Karpas-422 (cell line): ENCODE data around the gene SLC18A3. TPM values are rescaled to one million over a fixed set of nuclear protein-coding genes. Genes with fewer than 3 reads are reported as not detected.

ENCODE experiments used
- DNase-seq: peaks from one replicate; pipeline ENCODE4 v3.0.0-alpha.2; 2015
- H2AFZ ChIP-seq: fragments of 200-600 bp; sonication (generic); 2 replicates; pipeline ENCODE4 v1.6.1; 2014; ENCODE audit warnings: antibody characterized with exemption, low read length, mixed read lengths
- H3K27ac ChIP-seq: fragments of 200-600 bp; sonication (generic); 2 replicates; pipeline ENCODE4 v1.5.1; 2014; ENCODE audit warnings: mild to moderate bottlenecking, low read length, moderate library complexity
- H3K27me3 ChIP-seq: fragments of 200-600 bp; sonication (generic); 2 replicates; pipeline ENCODE4 v1.6.1; 2014; ENCODE audit warnings: low read length, mixed read lengths
- H3K36me3 ChIP-seq: fragments of 200-600 bp; sonication (generic); 2 replicates; pipeline ENCODE4 v1.6.1; 2014; ENCODE audit warnings: low read length, mixed read lengths; ENCODE audit not compliant: insufficient read depth
- H3K4me1 ChIP-seq: fragments of 200-600 bp; sonication (generic); 2 replicates; pipeline ENCODE4 v1.6.1; 2014; ENCODE audit warnings: mild to moderate bottlenecking, low read length, mixed read lengths
- H3K4me2 ChIP-seq: fragments of 200-600 bp; sonication (generic); 2 replicates; pipeline ENCODE4 v1.6.1; 2014; ENCODE audit warnings: low read length, low read depth, mild to moderate bottlenecking; ENCODE audit not compliant: poor library complexity, severe bottlenecking
- H3K4me3 ChIP-seq: fragments of 200-600 bp; sonication (generic); 2 replicates; pipeline ENCODE4 v1.5.1; 2014; ENCODE audit warnings: mild to moderate bottlenecking, antibody characterized with exemption, low read length, mixed read lengths
- H3K79me2 ChIP-seq: fragments of 200-600 bp; sonication (generic); 2 replicates; pipeline ENCODE4 v1.6.1; 2014; ENCODE audit warnings: mild to moderate bottlenecking, low read length, mixed read lengths
- H3K9ac ChIP-seq: fragments of 200-600 bp; sonication (generic); 2 replicates; pipeline ENCODE4 v1.6.0; 2014; ENCODE audit warnings: low read length
- H3K9me2 ChIP-seq: fragments of 200-600 bp; sonication (generic), shearing (Covaris generic); replicated peaks from 2 replicates; pipeline ENCODE4 v1.6.0; 2014; ENCODE audit warnings: mild to moderate bottlenecking, low read length, moderate library complexity; ENCODE audit not compliant: insufficient read depth
- H3K9me3 ChIP-seq: fragments of 300-700, 200-600 bp; sonication (generic); 2 replicates; pipeline ENCODE4 v1.6.1; 2014; ENCODE audit warnings: low read length, mixed read lengths
- H4K20me1 ChIP-seq: fragments of 200-600 bp; sonication (generic); 2 replicates; pipeline ENCODE4 v1.6.1; 2014; ENCODE audit warnings: mild to moderate bottlenecking, antibody characterized with exemption, low read length, low read depth; ENCODE audit not compliant: insufficient read depth
- total RNA-seq: library from RNA; depleted of rRNA; stranded (reverse); fragments of >200 nt; shearing (Covaris generic); gene quantifications from 2 replicates; pipeline ENCODE4 v1.2.3, GENCODE V29; 2014; ENCODE audit warnings: low replicate concordance

Gene SLC18A3
- total RNA-seq, 1 experiment from 2014 or later: not detected

- no peaks in the 10 kb centered on the region for H3K9me2 ChIP-seq
- no peaks in the 10 kb centered on the region for H3K36me3 ChIP-seq
- H3K27me3 ChIP-seq: no peaks in the 10 kb centered on the region
- H3K9ac ChIP-seq: no peak overlapping the region
- no peak overlapping the region for H3K4me2 ChIP-seq
- no peaks in the 10 kb centered on the region for H4K20me1 ChIP-seq
- no peak overlapping the region for H2AFZ ChIP-seq
- DNase-seq: no peak
- H3K4me3 ChIP-seq: no peak overlapping the region
- H3K9me3 ChIP-seq: no peaks in the 10 kb centered on the region
- no peaks in the 10 kb centered on the region for H3K79me2 ChIP-seq
- H3K27ac ChIP-seq: no peak overlapping the region
- peaks cover 18% of the 10 kb centered on the region for H3K4me1 ChIP-seq
Measured at GRCh38 chr10:49645871-49646870, 36.1 kb downstream of the SLC18A3 start.

- no peaks in the 10 kb centered on the region for H3K9me2 ChIP-seq
- H3K36me3 ChIP-seq: no peaks in the 10 kb centered on the region
- H3K4me2 ChIP-seq: no peak overlapping the region
- DNase-seq: no peak
- H3K27ac ChIP-seq: no peak overlapping the region
- H3K4me1 ChIP-seq: peaks cover 18% of the 10 kb centered on the region
- no peak overlapping the region for H3K9ac ChIP-seq
- H3K9me3 ChIP-seq: no peaks in the 10 kb centered on the region
- H3K27me3 ChIP-seq: no peaks in the 10 kb centered on the region
- H2AFZ ChIP-seq: no peak overlapping the region
- no peak overlapping the region for H3K4me3 ChIP-seq
- H3K79me2 ChIP-seq: no peaks in the 10 kb centered on the region
- H4K20me1 ChIP-seq: no peaks in the 10 kb centered on the region
Measured at GRCh38 chr10:49647554-49647953, 37.4 kb downstream of the SLC18A3 start.

DNA sequence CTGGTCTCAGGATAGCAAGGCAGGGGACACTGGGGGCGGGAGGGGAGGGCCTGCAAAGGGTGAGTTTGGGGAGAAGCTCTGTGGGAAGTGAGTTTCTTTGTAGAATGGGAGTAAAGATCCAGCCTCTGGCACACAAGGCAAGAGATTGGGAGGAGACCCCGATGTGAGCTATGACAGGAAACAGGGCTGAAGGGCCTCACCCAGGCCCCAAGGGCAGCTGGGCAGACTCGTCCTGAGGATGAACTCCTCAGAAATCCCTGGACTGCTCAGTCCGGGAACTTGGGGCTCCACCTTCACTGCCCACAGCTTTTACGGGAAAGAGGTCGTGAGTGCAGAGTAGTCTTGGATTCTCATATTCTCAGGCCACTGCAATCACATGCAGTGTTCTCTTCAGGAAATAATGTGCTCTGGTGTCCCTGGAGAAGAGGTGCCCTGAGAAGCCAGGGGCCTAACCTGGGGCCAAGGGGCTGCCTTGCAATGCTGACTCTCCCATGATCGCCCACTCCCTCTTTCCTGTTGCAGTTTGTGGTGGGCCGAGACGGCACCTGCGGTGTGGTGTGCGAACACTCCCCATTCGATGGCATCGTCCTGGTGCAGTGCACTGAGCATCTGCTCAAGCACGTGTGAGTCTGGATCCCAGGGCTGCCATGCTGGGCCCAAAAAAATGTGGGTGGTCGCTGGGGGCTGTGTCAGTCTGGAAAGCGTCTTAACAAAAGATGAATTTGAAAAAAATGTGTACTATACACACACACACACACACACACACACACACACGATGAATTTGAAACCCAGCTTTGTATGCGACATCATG is 38.1 kb downstream of the SLC18A3 start:
- no peaks in the 10 kb centered on the region for H3K9me2 ChIP-seq
- H3K4me2 ChIP-seq: no peak overlapping the region
- H3K4me1 ChIP-seq: peaks cover 18% of the 10 kb centered on the region
- H3K27me3 ChIP-seq: no peaks in the 10 kb centered on the region
- H3K9me3 ChIP-seq: no peaks in the 10 kb centered on the region
- H2AFZ ChIP-seq: no peak overlapping the region
- no peaks in the 10 kb centered on the region for H3K79me2 ChIP-seq
- no peak overlapping the region for H3K27ac ChIP-seq
- H4K20me1 ChIP-seq: no peaks in the 10 kb centered on the region
- no peaks in the 10 kb centered on the region for H3K36me3 ChIP-seq
- H3K9ac ChIP-seq: no peak overlapping the region
- no peak overlapping the region for H3K4me3 ChIP-seq
- no peak for DNase-seq

DNA sequence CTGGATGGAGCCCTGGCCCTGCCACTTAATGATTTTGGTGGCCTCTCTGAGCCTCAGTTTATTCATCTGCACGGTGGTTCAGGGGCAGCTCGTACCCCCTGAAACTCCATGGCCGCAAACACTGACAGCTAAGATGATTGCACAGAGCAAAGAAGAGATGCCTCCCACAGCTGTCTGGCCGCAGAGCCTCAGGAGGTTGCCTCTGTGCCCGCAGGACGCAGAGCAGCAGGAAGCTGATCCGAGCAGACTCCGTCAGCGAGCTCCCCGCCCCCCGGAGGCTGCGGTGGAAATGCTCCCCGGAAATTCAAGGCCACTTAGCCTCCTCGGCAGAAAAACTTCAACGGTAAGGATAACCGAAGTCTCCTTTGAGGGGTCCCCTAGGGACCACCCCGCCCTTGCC is 39.2 kb downstream of the SLC18A3 start:
- Histone ChIP-seq H4K20me1 (no peaks in the 10 kb centered on the region), H3K4me3 (peak overlapping the region; percentile 52), H3K9me3 (no peaks in the 10 kb centered on the region), H3K79me2 (no peaks in the 10 kb centered on the region), H3K4me1 (peaks cover 18% of the 10 kb centered on the region), H3K4me2 (peak overlapping the region; percentile 77), H3K9ac (peak overlapping the region; percentile 45; the same call in 1 of the 2 replicates), H2AFZ (0 out of 2 replicates have a peak overlapping the region, but pooled peaks have one; percentile 65), H3K9me2 (no peaks in the 10 kb centered on the region), H3K27me3 (no peaks in the 10 kb centered on the region), H3K27ac (no peak overlapping the region), H3K36me3 (no peaks in the 10 kb centered on the region)
- peak; percentile 81 for DNase-seq

DNA sequence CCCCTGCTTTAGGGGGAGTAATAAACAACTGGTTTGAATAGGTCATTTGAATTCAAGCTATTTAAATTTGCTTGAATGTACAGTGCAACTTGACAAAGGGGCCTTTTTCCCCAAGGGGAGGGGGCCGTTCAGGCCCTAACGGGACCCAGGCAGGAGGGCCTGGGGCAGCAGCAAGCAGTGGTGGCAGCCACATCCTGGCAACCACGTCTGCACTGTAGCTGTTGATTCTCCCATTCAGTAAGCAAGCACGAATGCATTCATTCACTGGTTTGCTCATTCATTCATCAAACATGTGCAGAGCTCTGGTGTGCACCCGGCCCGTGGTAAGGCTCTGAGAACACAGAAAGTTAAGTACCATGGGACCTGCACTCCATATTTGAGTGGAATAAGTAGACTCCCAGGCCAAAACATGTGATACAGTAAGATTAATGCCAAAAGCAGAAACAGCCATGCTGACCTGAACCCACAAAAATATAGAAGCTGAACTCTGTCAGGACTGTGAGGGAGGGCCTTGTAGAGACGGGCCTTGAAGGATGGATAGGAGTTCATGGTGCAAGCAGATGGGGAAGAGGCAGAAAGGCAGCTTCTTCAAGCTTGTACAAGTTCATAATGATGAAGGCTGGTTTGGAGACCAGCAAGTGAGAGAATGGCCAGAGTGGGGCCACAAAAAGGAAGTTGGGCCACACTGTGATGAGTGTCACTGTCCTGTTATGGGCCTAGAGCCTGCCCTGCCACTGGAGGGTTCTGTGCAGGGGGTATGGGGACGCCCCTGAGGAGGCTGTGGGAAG is 40.0 kb downstream of the SLC18A3 start:
- peak overlapping the region; percentile 52 for H3K4me3 ChIP-seq
- no peaks in the 10 kb centered on the region for H3K79me2 ChIP-seq
- H4K20me1 ChIP-seq: no peaks in the 10 kb centered on the region
- no peaks in the 10 kb centered on the region for H3K36me3 ChIP-seq
- H3K4me2 ChIP-seq: peak overlapping the region; percentile 77
- H3K4me1 ChIP-seq: peaks cover 18% of the 10 kb centered on the region
- no peak overlapping the region for H3K27ac ChIP-seq
- no peak overlapping the region for H2AFZ ChIP-seq
- H3K27me3 ChIP-seq: no peaks in the 10 kb centered on the region
- DNase-seq: peak; percentile 42
- H3K9me3 ChIP-seq: no peaks in the 10 kb centered on the region
- no peak overlapping the region for H3K9ac ChIP-seq
- H3K9me2 ChIP-seq: no peaks in the 10 kb centered on the region

- Histone ChIP-seq H3K9me2 (no peaks in the 10 kb centered on the region), H3K4me2 (no peak overlapping the region), H4K20me1 (no peaks in the 10 kb centered on the region), H3K4me3 (no peak overlapping the region), H3K27me3 (no peaks in the 10 kb centered on the region), H3K9me3 (no peaks in the 10 kb centered on the region), H3K27ac (no peak overlapping the region), H3K79me2 (no peaks in the 10 kb centered on the region), H3K9ac (no peak overlapping the region), H3K36me3 (no peaks in the 10 kb centered on the region), H2AFZ (no peak overlapping the region), H3K4me1 (peaks cover 18% of the 10 kb centered on the region)
- no peak for DNase-seq
Measured at GRCh38 chr10:49650724-49651034, 40.6 kb downstream of the SLC18A3 start.

DNA sequence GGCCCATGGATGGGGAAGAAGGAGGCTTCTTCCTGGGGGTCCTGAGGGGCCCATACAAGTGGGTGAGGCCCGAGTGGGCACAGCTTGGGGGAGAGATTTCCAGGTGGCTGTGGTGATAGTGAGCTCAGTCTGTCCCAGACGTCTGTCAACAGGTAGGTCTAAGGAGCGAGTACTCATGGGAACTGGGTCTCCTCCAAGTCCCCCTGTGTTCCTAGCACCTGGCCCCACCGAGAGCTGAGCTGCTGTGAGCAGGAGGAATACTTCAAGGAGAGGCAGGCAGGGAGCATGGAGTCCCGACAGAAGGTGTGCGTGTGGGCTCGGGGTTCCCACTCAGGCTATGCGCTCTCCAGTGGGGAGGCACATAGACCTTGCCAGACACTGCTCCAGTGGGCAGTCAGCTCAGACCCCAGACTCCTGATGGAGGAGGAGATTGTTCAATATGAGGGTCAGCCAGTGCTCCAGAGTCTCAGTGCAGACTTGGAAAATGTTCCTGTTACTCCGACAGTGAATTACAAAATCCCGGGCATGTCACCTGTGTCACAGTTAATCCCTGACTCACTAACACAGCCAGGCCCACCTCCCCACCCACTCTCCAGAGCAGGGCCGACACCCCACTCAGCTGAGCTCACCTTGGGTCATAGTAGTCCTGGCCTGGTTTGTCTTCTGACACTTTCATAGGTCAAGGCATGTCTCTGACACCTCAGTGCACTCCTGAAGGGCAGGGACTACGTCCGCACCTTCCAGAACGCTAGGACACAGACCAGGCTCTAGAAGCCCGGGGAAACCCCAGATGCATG is 41.1 kb downstream of the SLC18A3 start:
- H3K36me3 ChIP-seq: no peaks in the 10 kb centered on the region
- no peaks in the 10 kb centered on the region for H3K27me3 ChIP-seq
- no peak overlapping the region for H3K27ac ChIP-seq
- no peaks in the 10 kb centered on the region for H3K9me2 ChIP-seq
- no peak overlapping the region for H3K9ac ChIP-seq
- no peaks in the 10 kb centered on the region for H4K20me1 ChIP-seq
- no peak overlapping the region for H3K4me2 ChIP-seq
- no peaks in the 10 kb centered on the region for H3K9me3 ChIP-seq
- no peak for DNase-seq
- H3K4me1 ChIP-seq: peaks cover 18% of the 10 kb centered on the region
- H3K4me3 ChIP-seq: no peak overlapping the region
- H3K79me2 ChIP-seq: no peaks in the 10 kb centered on the region
- no peak overlapping the region for H2AFZ ChIP-seq
